Fibroblast of peridontal ligament (primary cell): ENCODE results near the gene COL9A3.

Experiments
- DNase-seq: peaks from one replicate; pipeline ENCODE4 v3.0.0-alpha.2; 2010; ENCODE audit errors: extremely low read depth

The COL9A3 gene

DNA sequence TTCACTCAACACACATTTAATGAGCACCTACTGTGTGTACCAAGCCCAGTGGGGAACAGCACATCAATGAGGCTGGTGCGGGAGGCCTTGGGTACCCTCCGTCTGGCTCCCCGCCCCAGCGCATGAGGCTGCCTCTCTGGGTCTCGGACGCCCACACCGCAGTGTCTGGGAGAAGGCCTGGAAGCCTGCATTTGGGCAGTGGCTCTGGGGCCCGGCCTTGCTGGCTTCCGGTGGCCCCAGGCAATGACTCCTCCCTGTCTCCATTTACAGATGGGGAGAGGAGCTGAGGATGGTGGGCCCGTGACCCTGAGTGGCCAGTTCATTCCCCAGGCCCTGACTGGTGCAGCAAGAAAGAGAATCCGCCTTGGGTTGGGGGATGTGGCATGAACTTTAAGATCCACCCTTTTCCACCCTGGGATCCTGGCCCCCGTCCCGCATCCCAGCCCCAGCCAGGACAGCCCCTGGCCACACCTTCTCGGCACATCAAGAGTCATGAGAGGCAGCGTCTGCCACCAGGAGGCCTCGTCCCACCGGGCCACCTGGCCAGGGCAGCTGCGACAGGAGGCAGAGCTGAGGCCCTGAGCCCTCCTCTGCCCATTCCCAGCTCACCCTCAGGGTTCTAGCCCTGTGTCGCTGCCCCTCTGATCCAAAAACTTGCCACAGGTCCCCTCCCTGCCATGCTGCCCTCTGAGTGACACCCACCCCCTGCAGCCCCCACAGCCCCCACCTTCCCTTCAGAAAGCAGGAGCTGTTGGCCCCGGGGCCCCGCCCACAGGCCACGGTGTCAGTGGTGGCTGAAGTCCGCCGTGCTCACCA is 38.0 kb upstream of the COL9A3 start:
- DNase-seq, result no peak

- DNase-seq, result no peak
These were observed 37.5 kb upstream of the COL9A3 start for GRCh38 chr20:62779417-62779685.

DNA sequence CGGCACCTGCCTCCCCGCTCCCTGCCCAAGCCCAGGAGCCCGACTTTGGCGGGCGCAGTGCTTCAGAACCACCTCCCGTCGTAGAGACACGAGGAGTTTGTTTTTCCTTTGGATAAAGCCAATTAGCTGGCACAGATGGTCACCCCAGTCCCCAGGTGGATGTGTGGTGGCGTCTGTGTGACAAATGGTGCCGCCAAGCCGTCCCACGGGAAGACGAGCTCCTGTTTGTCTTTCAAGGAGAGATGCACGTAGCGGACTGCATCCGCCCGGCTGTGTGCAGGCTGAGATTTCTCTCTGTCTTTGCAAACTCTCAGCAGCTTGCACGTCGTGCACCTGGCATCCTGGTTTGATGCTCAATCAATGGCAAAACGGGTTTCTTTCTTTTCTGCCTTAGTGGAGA is 36.6 kb upstream of the COL9A3 start:
- DNase-seq, result no peak

DNA sequence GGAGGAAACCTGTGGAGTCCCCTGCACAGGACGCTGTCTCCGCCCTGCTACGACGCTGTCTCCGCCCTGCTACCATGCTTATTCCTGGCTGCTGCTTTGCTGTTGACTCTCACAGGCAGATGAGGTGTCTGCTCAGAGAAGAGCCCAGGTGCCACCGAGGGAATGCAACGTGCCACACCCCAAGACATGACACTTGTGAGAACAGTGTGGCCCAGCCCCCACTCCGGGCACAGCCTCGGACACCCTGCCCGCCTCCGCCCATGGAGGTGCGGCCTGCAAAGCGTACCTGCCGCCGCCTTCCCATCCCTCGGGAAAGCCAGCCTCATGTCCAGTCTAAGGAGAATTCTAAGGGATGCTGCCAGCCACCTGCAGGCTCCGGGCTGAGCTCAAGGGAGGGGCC is 36.2 kb upstream of the COL9A3 start:
- DNase-seq, result no peak

DNA sequence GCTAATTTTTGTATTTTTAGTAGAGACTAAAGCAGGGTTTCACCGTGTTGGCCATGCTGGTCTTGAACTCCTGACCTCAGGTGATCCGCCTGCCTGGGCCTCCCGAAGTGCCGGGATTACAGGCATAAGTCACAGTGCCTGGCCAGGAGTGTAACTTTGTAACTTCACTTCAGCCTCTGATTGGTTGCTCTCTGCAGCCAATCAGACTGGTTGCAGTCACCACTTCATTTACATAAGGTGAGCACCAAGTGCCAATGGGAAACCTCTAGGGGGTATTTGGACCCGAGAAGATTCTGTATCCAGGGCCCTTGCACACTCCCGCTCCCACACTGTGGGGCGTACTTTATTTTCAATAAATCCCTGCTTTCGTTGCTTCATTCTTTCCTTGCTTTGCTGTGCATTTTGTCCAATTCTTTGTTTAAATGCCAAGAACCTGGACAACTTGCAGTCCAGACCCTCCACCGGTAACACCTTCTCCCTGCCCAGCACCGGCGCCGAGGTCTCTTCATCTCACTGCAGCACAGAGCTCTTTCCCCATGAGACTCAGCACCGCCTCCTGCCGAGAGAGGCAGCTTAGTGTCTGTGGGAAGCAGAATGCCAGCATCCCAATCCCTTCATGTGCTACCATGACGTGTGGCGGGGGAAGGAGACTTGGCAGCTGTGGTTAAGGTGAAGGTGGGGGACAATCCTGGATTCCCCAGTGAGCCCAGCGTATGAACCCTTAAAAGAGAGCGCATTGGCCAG is 34.5 kb upstream of the COL9A3 start:
- DNase-seq, result no peak

DNA sequence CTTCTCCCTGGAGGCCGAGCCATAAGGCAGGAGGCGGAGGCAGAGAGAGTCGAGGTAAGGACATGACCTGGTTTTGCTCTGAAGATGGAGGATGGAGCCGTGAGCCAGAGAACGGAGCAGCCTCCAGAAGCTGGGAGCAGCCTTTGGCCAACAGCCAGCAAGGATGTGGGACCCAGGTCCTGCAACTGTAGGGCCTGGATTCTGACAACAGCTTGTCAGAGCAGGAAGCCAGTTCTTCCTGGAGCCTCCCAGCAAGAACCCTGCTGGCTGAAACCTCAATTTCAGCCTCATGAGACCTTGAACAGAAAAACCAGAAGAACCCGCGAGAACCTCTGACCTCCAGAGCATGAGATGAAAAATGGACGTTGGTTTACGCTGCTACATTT is 34.0 kb upstream of the COL9A3 start:
- no peak for DNase-seq

GRCh38 chr20:62784497-62784896 is 32.4 kb upstream of the COL9A3 start:
- DNase-seq, result no peak

DNA sequence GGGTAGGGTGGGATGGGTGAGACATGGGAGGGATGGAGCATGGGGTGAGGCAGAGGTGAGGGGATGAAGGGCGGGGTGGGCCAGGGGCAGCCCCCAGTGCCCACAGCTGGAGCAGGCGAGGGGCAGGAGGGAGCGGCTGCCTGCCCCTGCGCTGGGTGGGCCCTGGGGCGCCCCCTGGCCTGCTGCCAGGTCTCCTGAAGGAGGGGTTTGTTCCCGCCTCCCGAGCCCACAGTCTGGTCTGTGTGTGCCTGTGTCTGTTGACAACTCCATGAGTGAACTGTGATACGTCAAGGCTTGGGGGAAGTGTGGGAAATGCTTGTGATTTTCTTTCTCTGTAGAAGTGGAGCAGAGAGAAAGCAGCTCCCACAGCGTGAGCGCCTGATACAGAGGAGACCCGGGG is 31.5 kb upstream of the COL9A3 start:
- DNase-seq, result no peak

DNA sequence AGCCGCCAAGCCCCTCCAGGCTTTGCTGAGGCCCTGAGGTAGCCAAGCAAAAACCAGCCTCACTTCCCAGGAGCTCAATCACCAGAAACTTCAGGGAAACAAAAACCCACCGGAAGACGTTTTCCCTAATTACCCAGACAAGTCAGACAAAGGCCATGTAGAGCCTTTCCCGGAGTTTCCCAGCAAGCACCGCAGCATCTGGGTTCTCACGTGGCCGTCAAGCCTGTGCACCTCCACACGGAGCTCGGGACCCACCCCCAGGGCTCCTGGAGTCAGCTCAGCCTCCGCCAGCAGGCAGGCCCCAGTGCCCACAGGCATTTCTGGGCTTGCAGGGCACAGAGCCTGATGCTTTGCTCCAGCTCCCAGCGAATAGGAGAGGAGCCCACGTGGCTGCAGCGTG is 30.7 kb upstream of the COL9A3 start:
- no peak for DNase-seq

- DNase-seq, result no peak
These were observed 29.5 kb upstream of the COL9A3 start for GRCh38 chr20:62787321-62787720.

DNA sequence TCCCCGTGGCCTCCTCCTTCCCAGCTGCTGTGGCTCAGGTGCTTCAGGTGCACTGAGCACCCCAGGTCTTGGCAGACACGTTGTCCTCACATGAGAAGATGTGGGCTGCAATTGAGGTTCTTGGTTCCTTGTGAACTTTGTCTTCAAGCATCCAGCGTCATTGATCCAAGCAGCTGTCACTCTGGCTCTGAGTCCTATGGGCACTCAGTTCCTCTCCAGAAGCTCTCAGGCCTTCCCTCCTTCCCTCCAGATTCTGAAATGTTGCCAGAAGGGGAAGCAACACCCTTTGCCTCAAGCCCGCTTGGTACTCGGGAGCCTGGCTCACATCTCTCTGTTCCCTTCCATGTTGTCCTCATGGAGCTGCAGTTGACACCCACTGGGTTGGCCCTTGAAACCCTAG is 29.0 kb upstream of the COL9A3 start:
- no peak for DNase-seq

- DNase-seq, result no peak
These were observed 28.2 kb upstream of the COL9A3 start for GRCh38 chr20:62788607-62789006.

GRCh38 chr20:62790075-62790474 is 26.8 kb upstream of the COL9A3 start:
- DNase-seq, result no peak

DNA sequence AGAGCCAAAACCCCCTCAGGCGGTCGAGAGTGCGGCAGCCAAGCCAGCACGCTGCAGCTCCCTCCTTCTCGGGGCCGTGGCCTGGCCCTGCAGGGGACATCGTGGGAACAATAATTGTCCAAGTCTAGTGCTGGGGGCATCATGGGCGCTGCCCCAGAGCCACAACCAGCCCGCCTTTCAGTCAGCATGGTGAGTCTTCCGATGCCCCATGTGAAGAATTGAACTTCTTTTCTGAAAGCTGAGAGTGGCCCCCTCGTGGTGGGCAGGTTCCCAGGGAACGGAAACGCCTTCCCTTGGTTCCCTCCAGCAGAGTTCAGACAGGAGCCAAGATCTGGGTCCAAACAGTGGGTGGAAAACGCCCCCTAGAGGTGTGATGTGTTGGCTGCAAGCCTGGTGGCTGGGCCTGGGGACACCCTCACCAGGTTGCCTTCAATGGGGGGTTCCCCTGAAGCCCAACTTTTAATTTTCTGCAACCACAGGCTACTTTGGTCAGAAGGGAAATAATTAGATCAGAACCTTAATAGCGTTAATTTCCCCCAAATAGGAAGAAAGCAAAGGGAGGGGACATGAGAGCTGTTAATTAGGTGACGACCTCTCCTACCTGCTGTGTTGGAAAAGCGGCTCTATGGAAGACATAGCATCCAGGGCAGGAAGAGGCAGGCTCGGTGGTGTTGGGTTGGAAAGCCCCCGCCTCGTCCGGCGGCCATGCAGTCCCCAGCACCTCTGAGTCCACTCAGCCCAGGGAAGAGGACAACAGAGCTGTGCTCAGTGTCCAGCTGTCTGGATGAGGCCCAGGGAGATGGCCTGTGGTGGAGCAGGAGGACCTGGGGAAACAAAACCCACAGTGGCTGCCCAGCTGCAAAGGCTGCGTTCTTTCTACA is 25.3 kb upstream of the COL9A3 start:
- peak; percentile 91 for DNase-seq

- DNase-seq, result peak; percentile 18
These were observed 24.5 kb upstream of the COL9A3 start for GRCh38 chr20:62792182-62792939.

DNA sequence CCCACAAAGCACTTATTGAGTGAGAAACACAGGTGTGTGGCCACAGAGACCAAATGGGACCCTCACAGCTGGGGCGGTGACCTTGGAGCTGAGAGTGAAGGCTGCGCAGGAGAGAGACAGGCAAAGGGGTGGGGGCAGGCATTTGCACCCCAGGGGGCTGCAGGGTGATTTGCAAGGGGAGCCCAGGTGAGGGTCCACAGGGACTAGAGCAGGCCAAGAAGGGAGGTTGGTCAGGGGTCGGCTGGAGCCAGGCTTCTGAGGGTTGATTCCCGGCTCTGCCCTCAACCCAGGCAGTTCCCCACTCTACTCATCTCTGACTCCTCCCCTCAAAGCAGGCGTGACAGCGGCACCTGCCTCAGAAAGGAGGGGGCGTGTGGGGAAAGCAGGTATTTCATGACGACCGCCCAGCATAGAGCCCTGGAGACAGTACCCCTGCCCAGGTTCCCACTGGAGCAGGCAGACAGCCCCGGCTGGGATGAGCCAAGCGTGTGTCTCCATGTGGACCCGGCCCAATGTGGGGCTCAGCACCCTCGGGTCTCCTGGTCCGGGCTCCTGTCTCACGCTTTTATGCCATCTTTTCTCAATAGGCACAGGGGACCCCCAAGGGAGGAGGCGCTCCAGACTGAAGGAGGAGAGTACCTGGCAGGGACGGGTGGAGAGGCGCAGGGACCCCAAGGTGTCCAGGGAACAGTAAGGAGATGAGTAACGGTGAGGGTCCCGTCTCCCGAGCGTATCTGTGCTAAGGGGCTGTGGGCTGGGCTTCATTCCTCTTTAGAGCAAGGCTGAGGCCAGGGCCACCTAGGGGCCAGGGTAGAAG is 23.7 kb upstream of the COL9A3 start:
- DNase-seq, result no peak

- DNase-seq, result no peak
These were observed 23.2 kb upstream of the COL9A3 start for GRCh38 chr20:62793757-62794006.

DNA sequence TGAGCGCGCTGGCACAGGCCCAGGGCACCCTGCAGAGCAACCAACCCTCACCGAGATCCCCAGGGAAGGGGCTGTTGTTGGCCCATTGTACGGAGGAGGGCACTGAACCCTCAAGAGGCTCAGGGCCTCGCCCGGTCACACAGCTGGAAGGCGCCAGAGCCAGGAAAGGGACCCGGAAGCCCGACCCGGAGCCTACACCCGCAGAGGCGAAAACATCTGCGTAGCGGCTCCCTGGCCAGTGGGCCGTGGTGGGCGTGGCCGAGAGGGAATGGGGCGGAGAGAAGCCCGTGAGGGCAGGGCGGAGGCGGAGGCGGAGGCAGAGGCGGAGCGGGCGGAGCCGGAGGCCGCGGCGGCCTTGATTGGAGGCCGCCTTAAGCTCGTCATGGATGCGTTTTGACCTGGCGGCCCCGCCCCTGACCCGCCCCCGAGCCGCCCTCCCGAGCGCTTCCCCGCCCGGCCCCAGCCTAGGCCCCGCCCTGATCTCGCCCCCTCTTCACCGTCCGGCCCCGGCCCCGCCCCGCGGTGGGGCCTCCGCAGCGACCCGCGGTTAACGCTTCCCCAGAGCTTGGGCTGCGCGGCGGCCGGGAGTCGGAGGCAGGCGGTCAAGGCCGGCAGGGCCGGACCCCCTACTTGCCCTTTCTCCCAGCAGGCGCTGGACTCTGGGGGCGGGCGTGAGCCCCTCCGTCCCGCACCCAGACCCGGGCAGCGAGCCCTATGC is 22.7 kb upstream of the COL9A3 start:
- peak; percentile 91 for DNase-seq

DNA sequence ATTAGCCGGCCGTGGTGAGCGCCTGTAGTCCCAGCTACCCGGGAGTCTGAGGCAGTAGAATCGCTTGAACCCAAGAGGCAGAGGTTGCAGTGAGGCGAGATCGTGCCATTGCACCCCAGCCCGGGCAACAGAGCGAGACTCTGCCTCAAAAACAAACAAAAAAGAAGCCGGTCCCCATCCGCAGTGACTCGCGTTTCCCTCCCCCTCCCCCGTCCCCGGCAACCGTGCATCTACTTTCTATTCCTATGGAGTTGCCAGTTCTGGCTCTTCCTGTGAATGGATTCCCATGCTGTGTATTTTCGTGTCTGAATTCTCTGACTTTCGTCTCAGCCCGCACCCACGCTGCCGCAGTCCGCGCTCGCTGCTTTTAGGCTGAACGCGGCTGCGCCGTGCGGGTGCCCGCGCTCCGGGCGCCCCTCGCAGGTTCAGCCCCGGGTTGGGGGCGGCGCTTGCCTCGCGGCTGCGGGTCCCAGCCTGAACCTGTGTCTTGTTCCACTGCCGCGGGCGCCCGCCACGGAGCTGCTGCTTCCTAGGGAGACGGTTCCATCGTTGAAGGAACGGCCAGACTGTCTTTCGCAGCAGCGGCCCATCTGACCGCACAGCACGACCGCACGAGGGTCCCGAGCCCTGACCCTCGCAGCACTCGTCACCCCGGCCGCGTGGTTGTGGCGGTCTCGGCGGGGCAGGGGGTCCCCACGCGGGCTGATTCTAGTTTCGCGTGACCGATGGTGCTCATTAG is 21.7 kb upstream of the COL9A3 start:
- DNase-seq, result peak; percentile 35
